GOT3 (cell line): Measurements from ENCODE around the gene ZNF578.
"Not testable (repeated sequence)": the region's sequence is repeated elsewhere in the genome, so short reads cannot be mapped to it uniquely, and the experiment has no call there.

Experiments used
- DNase-seq: peaks from one replicate; lab custom pipeline; 2025; ENCODE audit warnings: mixed read lengths; lab: John Stamatoyannopoulos, UW

The ZNF578 gene

GRCh38 chr19:52516191-52516590, 62.8 kb downstream of the ZNF578 start:
- no peak for DNase-seq

- DNase-seq = no peak
Measured at GRCh38 chr19:52518646-52519045, 65.3 kb downstream of the ZNF578 start.

- DNase-seq = not testable (repeated sequence)
Measured at GRCh38 chr19:52519175-52519574, 65.8 kb downstream of the ZNF578 start.

GRCh38 chr19:52520013-52520412, 66.7 kb downstream of the ZNF578 start:
- no peak for DNase-seq

DNA sequence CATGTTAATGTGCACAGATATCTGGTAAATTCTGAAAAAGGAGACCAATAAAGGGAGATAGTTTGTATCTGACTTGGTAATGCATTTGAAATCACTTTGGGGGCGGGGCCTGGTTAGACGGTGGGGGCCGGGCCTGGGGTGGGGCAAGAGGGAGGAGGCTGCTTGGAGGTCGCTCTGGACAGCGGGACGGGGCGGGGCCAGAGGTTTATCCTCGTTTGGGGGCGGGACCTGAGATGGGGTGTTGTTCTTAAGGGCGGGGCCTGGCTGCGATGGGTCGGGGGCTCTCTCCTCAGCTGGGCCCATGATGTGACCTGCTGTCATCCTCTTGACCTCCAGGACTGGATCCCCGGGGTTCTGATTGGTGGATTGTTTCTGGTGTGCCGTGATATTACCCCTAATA, 69.2 kb downstream of the ZNF578 start:
- no peak for DNase-seq

- no peak for DNase-seq
Measured at GRCh38 chr19:52524086-52524485, 70.7 kb downstream of the ZNF578 start.

- DNase-seq = peak; percentile 69
Measured at GRCh38 chr19:52527134-52527955, 74.0 kb downstream of the ZNF578 start, which contains the start of gene ZNF808. TSS of gene ZNF808 (plus strand) at chr19:52527668. CDS start at chr19:52543285, 15,617 bp downstream.

- no peak for DNase-seq
Measured at GRCh38 chr19:52527956-52528351, 74.6 kb downstream of the ZNF578 start.

GRCh38 chr19:52532480-52532879, 79.1 kb downstream of the ZNF578 start:
- no peak for DNase-seq

DNA sequence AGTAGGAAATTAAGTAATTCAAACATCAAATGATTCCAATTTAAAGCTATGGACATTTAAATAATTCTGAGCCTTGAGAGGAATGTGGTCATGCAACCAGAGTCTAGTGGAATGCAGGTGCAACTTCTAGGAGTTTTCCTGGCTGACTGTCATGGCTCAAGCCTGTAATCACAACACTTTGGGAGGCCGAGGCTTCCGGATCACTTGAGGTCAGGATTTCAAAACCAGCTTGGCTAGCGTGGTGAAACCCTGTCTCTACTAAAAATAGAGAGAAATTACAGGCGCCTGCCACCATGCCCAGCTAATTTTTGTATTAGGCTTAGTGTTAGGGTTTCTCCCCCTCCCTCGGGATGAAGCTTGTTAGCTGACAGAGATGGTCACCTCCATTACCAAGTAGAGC, 80.5 kb downstream of the ZNF578 start:
- DNase-seq = no peak

- not testable (repeated sequence) for DNase-seq
Measured at GRCh38 chr19:52535385-52535770, 82.0 kb downstream of the ZNF578 start.

DNA sequence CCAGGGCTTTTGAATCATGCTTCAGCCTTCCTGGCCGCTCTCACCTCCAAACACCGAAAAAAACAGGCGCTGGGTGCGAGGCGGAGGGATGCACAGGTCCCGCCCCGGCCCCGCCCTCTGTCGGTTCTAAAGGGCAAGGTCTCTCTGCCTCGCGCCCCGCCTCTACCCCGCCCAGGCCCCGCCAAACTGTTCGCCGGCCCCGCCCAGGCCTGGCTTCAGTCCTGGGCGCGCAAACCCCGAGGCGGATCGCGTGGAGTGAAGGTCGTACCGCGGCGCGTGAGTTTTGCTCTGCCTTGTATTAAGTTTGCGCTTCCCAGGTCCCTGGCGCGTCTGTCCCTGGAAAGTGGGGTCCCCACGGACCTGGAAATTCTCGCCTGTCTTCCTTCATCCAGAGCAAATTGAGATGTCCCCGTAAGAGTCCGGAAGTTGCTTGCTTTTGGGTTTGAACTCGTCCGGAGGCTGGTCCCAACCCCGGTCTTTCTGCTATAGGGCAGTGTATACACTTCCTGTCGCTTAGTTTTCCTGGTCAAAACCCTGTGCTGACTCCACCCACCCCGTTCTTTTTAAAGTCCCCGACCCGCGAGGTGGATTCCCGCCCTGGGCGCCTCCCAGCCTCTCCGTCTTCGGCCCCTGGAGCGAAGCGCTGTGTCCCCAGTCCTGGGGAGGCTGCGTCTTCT, 82.6 kb downstream of the ZNF578 start:
- no peak for DNase-seq

DNA sequence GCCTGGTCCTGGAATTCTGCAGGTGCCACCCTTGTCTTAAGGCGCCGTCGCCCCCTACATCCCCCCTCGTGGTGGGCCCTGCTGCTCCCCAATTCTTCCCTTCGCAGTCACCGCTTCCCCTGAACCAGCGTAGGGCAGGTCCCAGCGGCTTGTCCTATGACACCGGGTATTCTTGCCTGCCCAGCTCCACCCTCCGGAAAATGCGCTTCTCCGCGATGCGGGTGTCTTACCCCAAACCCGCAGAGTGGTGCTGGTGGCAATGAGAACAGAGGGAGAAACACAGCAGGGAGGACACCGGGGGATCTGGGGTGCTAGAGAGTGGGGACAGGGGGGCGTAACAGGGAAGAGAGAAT, 83.1 kb downstream of the ZNF578 start:
- DNase-seq = no peak

DNA sequence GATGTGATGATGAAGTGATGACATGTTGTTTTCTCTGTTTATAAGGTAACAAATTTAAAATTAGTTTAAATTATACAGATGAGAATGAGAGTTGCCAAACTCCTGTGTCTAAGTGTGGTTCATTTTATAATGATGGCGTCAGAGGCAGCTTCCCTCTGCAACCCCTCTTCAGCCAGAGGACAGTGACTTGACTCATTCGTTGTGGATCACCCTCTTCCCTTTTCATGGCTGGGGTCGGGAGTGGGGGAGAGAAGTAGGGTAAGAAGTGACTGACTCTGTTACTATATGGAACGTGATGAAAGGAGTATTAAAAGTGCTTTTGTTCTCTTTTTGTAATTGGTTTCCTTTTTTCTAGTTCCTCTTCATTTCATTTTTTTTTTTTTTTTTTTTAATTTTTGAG, 85.5 kb downstream of the ZNF578 start:
- not testable (repeated sequence) for DNase-seq

- DNase-seq = not testable (repeated sequence)
Measured at GRCh38 chr19:52541176-52541575, 87.8 kb downstream of the ZNF578 start.

GRCh38 chr19:52541608-52542007, 88.3 kb downstream of the ZNF578 start:
- DNase-seq = no peak

- DNase-seq = not testable (repeated sequence)
Measured at GRCh38 chr19:52542541-52542940, 89.2 kb downstream of the ZNF578 start.

DNA sequence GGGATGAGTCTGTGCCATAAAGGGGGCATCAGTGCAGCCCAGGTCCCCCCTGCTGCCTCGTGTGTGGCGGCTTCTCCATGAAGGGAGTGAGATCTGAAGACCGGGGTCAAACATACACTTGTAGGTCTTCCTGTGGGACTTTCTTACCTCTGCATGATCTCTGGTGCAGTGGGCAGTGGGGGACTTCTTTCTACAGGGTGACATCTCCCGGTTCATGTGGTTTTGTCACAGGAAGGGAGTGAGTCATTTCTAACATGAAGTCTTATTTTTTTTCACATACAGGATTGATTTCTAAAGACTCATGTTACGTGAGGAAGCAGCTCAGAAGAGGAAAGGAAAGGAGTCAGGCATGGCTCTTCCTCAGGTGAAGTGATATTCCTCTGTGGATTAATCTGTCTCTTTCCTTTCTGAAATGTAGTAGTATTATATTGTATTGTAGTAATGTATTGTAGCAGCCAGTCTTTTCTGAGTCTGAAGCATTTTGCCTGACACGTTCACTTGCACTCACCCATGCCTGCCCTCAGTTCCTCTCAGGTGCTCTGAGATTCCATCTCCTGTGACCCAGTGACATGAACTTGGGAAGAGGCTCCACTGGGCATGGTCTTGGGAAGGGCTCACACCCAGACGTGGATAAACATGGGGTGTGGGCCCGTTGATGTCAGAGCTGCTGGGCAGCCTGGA, 89.8 kb downstream of the ZNF578 start:
- DNase-seq = no peak

- no peak for DNase-seq
Measured at GRCh38 chr19:52554216-52554971, 101.0 kb downstream of the ZNF578 start.

DNA sequence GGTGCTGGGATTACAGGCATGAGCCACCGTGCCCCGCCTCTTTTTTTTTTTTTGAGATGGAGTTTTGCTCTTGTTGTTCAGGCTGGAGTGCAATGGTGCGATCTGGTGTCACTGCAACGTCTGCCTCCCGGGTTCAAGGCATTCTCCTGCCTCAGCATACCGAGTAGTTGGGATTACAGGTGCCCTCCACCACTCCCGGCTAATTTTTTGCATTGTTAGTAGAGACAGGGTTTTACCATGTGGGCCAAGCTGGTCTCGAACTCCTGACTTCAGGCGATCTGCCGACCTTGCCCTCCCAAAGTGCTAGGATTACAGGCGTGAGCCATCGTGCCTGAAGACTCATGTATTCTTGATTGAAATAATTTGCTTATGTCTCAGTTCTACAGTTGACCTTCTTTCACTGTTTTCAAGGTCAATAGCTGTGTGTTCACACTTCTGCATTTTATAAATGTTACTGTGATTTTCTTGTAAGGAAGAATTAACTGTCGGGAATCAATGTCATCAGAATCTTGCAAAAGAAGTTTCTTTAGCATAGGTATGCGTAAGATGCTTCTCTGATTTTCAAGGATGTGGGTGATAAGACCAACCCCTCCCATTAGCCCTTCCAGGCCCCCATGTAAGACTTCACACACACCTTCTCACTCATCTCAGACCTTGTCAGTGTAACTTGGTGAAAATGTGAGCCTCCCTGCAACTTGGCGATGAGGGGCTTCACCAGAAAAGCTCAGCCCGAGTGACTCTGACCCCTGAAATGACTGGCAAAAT, 104.1 kb downstream of the ZNF578 start:
- no peak for DNase-seq

DNA sequence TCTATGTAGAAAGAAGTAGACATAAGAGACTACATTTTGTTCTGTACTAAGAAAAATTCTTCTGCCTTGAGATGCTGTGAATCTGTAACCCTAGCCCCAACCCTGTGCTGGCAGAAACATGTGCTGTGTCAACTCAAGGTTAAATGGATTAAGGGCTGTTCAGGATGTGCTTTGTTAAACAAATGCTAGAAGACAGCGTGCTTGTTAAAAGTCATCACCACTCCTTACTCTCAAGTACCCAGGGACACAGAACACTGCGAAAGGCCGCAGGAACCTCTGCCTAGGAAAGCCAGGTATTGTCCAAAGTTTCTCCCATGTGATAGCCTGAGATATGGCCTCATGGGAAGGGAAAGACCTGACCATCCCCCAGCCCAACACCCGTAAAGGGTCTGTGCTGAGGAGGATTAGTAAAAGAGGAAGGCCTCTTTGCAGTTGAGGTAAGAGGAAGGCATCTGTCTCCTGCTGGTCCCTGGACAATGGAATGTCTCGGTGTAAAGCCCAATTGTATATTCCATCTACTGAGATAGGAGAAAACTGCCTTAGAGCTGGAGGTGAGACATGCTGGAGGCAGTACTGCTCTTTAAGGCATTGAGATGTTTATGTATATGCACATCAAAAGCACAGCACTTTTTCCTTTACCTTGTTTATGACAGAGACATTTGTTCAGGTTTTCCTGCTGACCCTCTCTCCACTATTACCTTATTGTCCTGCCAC, 105.5 kb downstream of the ZNF578 start:
- DNase-seq = not testable (repeated sequence)
